Measurements from ENCODE around the gene CABP5.

- TF ChIP-seq CTCF (IDR thresholded peaks at IDR 0.05): no peak
- no peak for TF ChIP-seq POLR2A (IDR thresholded peaks at IDR 0.05)
Measured at GRCh38 chr19:48069435-48069834, 25.6 kb upstream of the CABP5 start.
